Islet of Langerhans (tissue), 1 donor: ENCODE results near the gene AFAP1L2.
A peak's percentile ranks its signal among the peaks of the same experiment; 100 is the strongest.

Experiments used
- FAIRE-seq: peaks from one replicate; lab custom pipeline; 2011; peaks lifted over from hg19 to GRCh38; lab: Jason Lieb, UNC

Gene AFAP1L2

DNA sequence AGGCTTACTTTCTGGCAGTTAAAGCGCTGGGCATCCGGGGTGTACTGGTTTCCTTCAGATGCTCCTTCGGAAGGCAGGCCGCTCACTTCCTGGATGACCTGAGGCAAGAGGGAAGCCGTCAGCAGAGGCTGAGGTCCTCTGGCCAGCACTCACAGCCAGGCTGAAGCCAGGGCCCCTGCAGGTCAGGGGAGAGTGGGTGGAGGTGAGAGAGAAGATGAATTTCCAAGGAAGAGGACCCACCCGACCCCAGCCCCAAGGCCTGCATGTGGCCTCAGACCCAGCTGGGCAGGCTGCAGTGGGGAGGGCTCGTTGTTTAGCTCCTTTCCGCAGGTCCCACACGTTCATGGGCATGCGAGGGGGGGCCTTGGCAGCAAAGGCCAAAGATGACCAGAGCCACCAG, 94.0 kb downstream of the AFAP1L2 start:
- no peak for FAIRE-seq

DNA sequence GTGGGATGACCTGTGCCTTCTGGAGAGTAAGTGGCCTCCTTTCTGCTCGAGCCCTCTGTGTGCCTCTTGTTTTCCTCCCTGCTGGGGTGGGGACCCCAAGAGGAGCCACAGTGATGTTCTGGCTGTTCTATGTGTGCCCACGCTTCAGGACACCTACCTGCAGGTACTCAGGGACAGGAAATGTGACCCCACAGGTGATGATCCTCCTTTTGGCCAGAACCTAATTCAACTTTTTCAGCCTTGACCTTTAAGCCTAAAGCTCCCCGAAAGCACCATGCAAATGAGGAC, 95.0 kb downstream of the AFAP1L2 start:
- FAIRE-seq = no peak

DNA sequence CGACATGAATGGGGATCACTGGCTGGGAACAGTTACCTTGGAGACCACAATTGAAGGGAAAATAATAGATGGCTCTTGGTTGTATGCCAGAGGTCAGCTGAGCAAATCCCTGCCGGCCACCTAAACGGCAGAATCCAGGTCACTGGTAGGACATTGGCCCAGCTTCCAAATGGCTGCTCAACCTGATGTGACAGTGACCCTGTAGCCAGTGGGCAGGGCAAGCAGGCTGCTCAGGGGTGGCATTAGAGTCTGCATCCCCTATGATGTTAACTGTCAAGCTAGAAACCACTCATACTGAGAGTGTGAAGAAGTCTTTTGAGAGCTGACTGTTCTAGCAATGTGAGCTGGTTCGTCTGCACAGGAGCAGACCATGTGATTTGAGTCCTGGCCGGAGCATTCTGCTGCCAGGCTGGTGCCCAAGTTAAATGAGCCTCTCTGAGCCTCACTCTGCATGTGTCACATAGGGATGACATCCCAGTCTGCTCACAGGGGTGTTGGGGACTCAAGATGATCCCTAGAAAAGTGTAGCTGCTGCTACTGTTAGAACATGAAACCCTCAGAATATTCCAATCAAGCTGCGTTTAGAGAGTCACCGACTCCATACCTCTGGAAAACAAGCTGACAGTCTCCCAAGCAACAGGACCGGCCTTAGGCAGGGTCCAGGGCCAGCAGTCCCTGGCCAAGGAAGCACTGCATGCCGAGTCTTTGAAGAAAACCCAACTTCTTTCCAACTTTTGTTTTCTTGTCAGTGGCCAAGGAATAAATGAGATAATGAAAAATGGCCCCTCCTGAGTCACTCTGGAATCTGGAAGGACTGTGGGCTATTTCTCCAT, 95.6 kb downstream of the AFAP1L2 start:
- no peak for FAIRE-seq

DNA sequence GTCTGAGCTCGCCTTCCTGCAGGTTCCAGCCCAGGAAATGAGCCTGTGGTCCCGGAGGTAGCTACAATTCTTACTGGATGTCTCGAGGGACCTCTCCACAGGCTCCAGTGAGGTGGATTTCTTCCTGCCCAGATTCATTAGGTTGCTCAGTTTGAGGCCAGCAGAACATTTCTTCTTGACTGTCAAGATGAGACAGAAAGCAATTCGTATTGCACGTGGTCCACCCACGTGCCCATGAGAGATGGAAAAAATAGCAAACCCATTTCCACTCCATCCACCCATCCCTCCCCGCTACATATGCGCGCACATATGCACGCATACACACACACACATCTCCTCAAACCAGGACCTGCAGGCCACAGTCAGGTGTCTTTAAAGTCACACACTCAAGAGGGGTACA, 96.6 kb downstream of the AFAP1L2 start:
- FAIRE-seq = no peak

DNA sequence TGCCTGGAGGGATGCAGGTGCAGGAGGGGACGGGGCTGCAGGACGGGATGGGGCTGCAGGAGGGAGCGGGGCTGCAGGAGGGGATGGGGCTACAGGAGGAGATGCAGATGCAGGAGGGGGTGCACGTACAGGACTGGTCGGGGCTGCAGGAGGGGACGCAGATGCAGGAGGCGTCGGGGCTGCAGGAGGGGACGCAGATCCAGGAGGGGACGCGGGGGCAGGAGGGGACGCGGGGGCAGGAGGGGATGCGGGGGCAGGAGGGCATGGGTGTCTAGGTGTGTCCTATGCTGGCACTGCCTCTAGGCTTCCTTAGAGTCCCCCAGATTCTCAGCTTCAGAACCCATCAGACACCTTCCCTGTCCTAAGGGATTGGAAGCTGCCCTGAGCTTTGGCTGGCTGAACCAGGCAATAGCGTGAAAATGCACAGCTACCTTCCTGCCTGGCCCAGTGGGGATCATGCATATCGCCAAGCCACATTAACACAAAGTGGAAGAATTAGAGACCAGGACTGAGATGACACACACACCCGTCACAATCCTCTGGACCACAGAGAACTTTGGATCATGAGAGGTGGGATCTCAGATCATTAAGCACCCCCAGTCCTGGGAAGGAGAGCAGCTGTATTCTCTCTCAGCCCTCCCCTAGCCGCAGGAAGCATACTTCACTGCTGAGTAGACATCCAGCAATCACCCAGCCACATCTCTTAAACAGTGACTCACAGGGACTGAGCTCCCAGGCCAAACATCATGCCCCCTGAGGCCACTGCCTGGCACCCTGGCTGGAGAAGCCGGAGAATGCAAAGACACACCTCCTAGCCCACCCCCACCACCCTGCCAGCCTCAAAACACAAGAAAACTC, 98.0 kb downstream of the AFAP1L2 start:
- FAIRE-seq = no peak

DNA sequence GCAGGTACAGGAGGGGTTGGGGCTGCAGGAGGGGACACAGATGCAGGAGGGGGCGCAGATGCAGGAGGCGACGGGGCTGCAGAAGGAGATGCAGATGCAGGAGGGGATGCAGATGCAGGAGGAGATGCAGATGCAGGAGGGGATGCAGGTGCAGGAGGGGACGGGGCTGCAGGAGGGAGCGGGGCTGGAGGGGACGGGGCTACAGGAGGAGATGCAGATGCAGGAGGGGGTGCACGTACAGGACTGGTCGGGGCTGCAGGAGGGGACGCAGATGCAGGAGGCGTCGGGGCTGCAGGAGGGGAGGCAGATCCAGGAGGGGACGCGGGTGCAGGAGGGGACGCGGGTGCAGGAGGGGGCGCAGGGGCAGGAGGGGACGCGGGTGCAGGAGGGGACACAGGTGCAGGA, 98.8 kb downstream of the AFAP1L2 start:
- no peak for FAIRE-seq

DNA sequence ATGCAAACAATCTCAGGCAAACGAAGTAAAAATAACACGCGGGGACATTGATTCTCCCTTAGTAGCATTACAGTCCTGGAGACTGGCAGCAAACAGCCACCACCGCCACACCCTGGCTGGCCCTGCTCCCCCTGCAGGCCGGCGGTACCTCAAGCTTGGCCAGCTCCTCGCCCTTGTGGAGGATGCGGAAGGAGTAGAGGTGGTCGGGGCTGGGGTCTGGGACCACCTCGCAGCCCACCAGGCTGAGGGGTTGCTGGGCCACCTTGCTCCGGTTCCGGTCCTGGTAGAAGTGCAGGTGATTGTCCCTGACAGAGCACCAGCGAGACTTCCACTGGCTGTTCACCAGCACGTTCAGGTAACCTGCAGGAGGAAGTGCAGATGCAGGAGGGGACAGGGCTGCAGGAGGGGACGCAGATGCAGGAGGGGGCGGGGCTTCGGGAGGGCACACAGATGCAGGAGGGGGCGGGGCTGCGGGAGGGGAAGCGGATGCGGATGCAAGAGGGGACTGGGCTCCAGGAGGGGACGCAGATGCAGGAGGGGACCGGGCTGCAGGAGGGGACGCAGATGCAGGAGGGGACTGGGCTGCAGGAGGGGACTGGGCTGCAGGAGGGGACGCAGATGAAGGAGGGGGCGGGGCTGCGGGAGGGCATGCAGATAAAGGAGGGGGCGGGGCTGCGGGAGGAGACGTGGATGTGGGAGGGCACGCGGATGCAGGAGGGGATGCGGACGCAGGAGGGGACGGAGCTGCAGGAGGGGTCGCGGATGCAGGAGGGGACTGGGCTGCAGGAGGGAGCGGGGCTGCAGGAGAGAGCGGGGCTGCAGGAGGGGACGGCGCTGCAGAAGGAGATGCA, 99.5 kb downstream of the AFAP1L2 start:
- FAIRE-seq = no peak

DNA sequence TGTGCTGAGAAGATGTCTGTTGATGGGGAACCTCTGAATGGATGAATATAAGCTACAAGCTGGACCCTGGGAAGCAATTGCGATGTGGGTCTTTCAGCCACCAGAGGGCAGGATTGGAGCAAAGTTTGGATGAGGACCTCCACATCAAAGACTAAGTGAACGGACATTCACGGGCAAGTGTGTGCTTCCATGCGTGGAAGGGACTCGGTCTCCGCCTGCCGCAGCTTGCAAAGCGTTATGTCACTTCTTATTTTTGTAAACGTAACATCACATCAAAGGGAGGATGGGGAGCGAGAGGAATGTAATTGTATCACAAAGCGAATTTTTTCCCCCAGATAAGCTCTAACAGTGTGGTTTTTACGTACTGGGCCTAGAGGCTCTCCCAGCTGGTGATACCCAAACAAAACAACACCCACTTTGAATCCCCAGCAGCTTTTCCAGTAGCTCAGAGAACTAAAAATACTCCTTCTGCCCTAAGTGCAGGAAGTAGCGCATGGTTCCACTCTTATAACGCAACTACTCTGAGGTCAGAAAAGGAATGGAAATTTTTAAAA, 100.2 kb downstream of the AFAP1L2 start:
- FAIRE-seq = peak; percentile 93

DNA sequence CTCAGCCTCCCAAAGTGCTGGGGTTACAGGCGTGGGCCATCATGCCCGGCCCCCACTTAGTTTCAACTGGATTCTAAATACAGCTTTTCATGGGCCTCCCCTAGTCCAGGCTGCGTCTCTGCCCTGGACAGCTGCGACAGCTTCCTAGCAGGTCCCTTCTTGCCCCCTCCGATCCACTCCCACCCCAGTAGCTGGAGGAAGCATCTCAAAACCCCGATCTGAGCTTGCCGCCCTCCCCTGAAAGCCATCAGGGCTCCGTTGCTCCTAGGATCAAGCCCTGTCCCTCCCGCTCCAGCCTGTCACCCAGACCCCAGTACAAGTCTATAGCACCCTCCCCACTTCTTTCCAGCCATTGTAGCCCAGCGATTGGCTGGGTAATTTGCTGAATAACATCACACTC, 100.7 kb downstream of the AFAP1L2 start:
- no peak for FAIRE-seq

DNA sequence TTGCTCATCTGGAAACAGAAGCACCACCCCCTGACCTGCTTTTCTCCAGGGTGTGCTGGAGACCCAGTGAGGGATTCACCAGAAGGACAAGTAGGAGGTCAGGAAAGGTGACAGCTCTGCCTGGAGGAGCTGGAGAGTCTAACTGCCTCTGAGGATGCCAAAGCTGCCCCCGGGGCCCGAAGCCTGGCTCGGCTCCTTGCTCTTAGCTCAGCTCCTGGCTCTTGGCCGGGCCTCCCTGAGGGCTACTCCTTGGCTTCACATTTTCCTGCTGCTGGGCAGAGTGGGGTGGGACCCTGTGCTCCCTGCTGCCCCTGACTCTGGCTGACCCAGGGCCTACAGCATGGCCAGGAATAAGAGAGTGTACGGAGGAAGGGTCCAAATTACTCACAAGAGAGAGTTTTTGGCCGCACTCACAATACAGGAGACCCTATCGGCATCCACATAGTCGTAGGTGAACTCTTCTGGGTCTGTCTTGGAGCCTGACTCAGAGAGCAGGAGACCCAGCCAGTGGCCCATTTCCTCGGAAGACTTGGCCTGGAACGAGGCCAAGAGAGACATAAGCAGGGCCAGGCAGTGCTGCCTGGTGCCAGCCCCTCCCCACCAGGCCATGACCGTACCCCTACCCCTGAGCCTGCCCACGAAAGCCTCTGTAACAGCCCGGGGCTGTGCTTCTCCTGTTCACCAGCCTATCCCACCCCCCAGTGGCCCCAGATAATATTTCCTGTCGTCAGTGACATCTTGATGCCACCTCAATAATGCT, 102.2 kb downstream of the AFAP1L2 start:
- FAIRE-seq = no peak

DNA sequence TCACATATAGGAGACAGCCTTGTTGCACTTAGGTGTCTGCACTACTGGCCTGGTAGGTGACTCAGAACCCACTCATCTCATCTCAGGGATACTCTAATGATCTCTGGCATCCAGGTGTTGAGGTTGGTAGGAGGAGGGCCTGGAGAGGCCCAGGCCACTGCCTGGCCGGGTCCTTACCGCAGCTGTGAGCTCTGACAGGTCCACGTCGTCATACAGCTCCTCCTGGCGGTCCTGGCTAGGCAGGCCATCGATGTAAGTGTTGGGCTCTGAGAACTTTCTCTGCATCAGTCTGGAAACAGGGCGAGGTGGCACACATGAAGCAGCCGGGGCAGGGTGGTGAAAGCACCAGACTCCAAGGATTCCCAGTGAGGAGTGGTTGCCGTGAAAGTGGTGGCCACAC, 103.1 kb downstream of the AFAP1L2 start:
- FAIRE-seq = no peak

DNA sequence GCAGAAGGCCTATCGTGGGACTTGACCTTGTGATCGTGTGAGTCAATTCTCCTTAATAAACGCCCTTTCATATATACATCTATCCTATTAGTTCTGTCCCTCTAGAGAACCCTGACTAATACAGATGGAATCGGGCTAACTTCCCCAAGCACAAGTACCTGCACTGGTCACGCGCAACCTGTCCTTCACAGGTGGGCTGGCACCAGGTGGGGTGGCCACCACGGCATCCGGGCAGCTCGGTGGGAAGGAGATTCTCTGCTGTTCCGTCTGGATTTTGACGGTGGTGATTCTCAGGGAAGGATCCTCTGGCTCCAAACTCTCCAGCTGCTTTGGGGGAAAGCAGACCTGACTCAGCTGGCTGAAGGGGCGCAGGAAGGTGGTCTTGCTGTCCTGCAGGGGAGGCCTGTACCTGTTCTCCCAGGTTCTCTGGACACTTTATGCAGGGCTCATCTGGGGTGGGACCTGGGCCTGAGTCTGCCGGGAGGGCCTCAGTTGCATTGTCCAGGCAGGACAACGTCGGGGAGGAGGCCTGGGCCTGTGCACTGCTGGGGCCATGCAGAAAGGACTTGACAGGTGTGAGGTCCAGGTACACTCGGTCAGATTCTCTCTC, 104.2 kb downstream of the AFAP1L2 start:
- FAIRE-seq = no peak

DNA sequence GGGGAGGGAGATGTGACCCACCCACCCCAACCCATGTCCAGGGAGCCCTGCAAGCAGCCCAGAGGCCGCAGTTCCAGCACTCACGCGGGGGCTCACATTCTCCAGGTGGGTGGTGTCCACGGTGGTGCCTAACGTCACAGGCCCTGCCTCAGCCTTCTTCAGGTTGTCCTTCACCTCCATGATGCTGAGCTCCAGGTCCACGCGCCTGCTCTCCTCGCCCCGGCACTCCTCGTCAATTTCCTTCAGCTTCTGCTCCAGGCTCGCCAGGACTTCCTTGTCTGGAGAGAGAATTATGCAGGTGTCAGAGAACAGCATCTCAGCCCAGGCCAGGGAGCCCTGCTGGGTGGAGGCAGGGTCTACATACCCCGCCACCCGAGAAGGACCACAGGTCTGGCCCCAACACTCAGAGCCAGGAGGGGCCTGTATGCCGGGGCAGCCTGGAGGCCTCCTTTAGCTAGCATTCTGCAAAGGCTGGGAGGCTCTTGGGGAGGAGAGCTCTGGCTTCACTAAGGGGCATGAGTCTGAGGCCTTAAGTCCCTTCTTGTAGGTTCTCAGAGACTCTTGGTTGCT, 107.1 kb downstream of the AFAP1L2 start:
- FAIRE-seq = no peak

DNA sequence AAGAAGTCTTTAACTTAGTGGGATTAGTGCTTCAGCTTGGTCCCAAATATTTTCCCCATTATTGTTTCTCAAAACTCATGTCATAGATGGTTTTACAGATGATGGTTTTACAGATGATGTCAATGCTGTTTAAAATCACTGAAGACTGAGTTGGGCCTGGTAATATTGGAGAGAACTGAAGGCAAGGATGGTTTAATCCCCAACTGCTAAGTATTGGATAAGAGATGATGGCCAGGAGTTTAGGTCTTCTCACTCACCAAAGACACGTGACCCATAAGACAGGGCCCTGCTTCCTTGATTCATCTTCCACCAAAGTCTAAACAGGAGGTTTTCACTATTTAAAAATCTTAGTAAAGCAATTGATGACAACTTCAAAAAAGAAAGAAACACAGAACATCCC, 108.9 kb downstream of the AFAP1L2 start:
- FAIRE-seq = no peak

DNA sequence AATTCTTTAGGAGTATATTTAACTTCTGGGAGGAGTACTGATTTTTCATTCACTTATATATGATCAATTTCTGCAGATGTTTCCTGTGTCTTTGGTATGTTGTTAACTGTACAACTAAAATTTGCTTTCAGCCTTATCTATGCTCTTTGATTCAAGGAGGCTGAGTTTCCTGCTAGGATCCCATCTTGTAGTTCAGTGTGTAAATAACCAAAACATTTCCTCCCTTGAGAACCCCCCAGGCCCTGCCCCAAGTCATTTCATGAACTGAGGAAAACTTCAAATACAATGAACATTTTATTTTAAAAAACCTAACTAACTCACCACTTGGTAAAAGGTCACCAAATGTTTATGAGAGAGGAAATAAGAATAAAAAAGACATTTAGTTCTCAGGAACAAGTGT, 109.8 kb downstream of the AFAP1L2 start:
- no peak for FAIRE-seq

DNA sequence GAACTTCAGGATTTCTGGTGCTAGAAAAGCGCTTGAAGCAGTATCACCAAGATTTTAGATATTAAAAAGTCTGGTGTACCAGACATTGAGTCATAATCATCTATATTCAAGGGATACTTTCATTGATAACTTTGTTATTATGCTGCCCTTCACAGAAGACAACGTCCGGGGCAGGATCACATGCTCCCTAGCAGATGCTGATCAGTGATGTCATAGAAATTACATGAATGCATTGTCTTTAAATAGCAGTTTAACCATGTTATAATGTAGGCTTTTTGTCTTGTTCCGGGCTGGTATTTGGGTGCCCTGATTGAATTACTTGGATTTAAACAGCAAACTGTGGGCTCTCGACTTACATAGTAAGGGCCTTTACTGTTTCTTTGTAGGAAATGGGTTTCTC, 111.2 kb downstream of the AFAP1L2 start:
- no peak for FAIRE-seq

DNA sequence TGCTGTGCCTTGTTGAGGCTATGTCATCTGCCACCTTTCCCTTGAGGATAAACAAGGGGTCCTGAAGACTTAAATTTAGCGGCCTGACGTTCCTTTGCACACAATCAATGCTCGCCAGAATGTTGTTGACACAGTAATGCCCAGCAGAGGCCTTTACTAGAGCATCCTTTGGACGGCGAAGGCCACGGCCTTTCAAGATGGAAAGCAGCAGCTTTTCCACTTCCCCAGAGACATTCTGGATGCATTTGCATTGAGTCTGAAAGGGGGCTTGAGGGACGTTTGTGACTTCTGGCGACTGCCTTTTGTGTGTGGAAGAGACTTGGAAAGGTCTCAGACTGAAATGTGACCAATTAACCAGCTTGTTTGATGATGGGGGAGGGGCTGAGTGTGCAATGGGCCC, 112.8 kb downstream of the AFAP1L2 start:
- FAIRE-seq = no peak

DNA sequence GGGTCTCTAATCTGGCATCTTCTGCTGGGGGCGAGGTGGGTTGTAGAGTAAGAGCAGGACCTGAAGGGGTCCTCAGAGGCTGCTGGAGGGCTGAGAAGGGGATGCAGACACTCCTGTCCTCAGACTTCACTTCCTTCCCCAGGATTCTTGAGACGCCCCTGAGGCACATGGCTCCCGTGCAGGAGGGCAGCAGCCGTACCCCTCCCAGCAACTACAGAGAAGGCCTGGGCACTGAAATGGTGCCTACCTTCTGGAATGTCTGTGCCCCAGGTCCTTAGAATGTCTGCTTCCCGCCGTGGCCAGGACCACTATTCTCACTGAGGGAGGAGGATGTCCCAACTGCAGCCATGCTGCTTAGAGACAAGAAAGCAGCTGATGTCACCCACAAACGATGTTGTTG, 113.2 kb downstream of the AFAP1L2 start:
- FAIRE-seq = no peak

DNA sequence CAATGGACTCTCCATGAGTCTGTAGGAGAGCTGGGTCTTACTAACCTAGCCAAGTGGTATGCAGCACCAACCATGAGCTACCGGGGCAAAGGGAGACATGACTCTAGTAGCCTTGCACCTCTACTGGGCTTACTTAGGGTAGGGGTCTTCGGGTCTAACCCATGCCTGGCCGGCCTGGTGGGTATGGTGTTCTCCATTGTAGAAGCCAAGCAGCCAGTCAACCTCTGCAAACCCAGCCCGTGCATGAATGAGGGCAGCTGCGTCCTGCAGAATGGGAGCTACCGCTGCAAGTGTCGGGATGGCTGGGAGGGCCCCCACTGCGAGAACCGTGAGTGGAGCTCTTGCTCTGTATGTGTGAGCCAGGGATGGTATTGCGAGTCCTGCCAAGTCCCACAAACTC, 114.3 kb downstream of the AFAP1L2 start:
- FAIRE-seq = no peak

DNA sequence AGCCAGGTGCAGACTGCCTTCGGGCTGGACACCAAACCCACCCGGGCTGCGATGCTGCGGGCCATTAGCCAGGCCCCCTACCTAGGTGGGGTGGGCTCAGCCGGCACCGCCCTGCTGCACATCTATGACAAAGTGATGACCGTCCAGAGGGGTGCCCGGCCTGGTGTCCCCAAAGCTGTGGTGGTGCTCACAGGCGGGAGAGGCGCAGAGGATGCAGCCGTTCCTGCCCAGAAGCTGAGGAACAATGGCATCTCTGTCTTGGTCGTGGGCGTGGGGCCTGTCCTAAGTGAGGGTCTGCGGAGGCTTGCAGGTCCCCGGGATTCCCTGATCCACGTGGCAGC, 115.2 kb downstream of the AFAP1L2 start:
- FAIRE-seq = no peak

DNA sequence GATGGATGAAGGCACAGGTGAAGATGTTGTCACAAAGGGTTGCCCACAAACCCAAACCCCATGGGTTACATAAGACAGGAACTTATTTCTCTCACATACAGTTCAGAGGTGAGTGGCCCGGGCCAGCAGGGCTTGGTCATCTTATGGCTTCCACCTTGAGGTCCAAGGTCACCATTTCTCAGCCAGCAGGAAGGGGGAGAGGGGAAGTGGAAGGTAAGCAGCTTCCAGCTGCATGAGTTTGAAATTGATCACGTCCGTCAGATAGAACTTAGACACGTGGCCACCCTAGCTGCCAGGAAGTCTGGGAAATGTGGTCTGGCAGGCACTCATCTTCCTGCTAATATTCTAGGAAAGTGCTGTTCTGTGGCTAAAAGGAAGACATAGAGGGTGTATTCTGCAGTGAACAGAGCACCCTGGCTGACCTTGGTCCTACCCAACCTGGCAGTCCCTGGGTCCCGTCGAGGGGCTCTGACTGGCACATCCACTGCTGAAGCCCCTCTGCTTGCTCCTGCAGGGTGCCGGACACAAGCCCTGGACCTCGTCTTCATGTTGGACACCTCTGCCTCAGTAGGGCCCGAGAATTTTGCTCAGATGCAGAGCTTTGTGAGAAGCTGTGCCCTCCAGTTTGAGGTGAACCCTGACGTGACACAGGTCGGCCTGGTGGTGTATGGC, 115.7 kb downstream of the AFAP1L2 start:
- no peak for FAIRE-seq
